Peyer's patch (tissue), 4 donors: ENCODE data around the gene HOTAIR.

Source experiments
- POLR2A ChIP-seq, 2 donors: fragments of 450-650 bp; IDR thresholded peaks; one replicate each; pipeline ENCODE4 v1.5.1; 2017; ENCODE audit warnings: antibody characterized with exemption in 2 of 2, mild to moderate bottlenecking in 2 of 2, moderate library complexity in 2 of 2
- TF ChIP-seq, protein P1 (sequence below), 6 experiments: fragments of 450-650 bp in 4 of 6; fragments of 200-600 bp in 2 of 6; sonication (generic) in 1 of 6; IDR thresholded peaks; one replicate each; pipeline ENCODE4 v1.5.1; 2017 to 2019; ENCODE audit warnings: antibody characterized with exemption in 6 of 6, mild to moderate bottlenecking in 3 of 6, moderate library complexity in 1 of 6

DNA sequence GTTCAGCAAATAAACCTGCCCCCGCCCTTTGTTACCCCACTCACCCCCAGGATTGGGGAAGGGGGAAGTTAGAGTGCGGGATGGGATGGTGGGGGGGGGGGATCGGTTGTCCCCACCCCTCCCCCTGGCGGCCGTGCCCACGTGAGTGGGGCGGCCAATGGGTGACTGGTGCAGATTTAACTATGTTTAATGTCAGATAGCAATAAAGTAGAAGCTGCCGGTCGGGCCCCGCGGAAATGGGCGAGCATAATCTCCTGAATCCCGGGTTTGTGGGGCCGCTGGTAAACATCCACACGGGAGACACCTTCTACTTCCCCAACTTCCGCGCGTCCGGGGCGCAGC, 20.1 kb downstream of the HOTAIR start, which contains the start of gene HOXC12:
- TF ChIP-seq POLR2A (IDR thresholded peaks at IDR 0.05): no peak
- TF ChIP-seq, protein P1, sequence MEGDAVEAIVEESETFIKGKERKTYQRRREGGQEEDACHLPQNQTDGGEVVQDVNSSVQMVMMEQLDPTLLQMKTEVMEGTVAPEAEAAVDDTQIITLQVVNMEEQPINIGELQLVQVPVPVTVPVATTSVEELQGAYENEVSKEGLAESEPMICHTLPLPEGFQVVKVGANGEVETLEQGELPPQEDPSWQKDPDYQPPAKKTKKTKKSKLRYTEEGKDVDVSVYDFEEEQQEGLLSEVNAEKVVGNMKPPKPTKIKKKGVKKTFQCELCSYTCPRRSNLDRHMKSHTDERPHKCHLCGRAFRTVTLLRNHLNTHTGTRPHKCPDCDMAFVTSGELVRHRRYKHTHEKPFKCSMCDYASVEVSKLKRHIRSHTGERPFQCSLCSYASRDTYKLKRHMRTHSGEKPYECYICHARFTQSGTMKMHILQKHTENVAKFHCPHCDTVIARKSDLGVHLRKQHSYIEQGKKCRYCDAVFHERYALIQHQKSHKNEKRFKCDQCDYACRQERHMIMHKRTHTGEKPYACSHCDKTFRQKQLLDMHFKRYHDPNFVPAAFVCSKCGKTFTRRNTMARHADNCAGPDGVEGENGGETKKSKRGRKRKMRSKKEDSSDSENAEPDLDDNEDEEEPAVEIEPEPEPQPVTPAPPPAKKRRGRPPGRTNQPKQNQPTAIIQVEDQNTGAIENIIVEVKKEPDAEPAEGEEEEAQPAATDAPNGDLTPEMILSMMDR (IDR thresholded peaks at IDR 0.05): no peak
